Spleen (tissue), 11 donors: ENCODE data around the gene NAALADL2. TPM values are rescaled to one million over a fixed set of nuclear protein-coding genes. Genes with fewer than 3 reads are reported as not detected.
"Not testable (repeated sequence)": the region's sequence is repeated elsewhere in the genome, so short reads cannot be mapped to it uniquely, and the experiment has no call there.

Experiments
- DNase-seq: peaks from one replicate; pipeline ENCODE4 v3.0.0-alpha.2; 2020
- H3K27ac ChIP-seq, 8 donors: fragments of 200-600 bp; sonication (generic) in 7 of 8; 1 replicate in 4 of 8; 2 replicates in 4 of 8; pipeline versions ENCODE4 v1.5.0 to v1.8.0; 2016 to 2021; ENCODE audit warnings: inconsistent platforms in 4 of 8, mild to moderate bottlenecking in 4 of 8, moderate library complexity in 1 of 8
- H3K27me3 ChIP-seq, 7 donors: fragments of 200-600 bp; sonication (generic) in 6 of 7; replicated peaks in 1 of 7; 1 replicate in 4 of 7; 2 replicates in 3 of 7; pipeline versions ENCODE4 v1.5.0 to v1.8.0; 2016 to 2021; ENCODE audit warnings: inconsistent platforms in 3 of 7, mild to moderate bottlenecking in 1 of 7
- H3K36me3 ChIP-seq, 6 donors: fragments of 200-600 bp; sonication (generic) in 5 of 6; 1 replicate in 4 of 6; 2 replicates in 2 of 6; pipeline versions ENCODE4 v1.5.0 to v1.8.0; 2016 to 2021; ENCODE audit warnings: inconsistent platforms in 2 of 6
- H3K4me1 ChIP-seq, 6 donors: fragments of 200-600 bp; sonication (generic) in 5 of 6; 1 replicate in 3 of 6; 2 replicates in 3 of 6; pipeline versions ENCODE4 v1.5.0 to v1.8.0; 2016 to 2021; ENCODE audit warnings: inconsistent platforms in 3 of 6
- H3K4me3 ChIP-seq, 8 donors: fragments of 200-600 bp; sonication (generic) in 7 of 8; 1 replicate in 4 of 8; 2 replicates in 4 of 8; pipeline versions ENCODE4 v1.5.0 to v1.8.0; 2016 to 2021; ENCODE audit warnings: inconsistent platforms in 4 of 8, mild to moderate bottlenecking in 4 of 8, moderate library complexity in 2 of 8
- H3K9me3 ChIP-seq, 8 donors: fragments of 200-600 bp; sonication (generic) in 7 of 8; 1 replicate in 4 of 8; 2 replicates in 4 of 8; pipeline versions ENCODE4 v1.5.0 to v1.8.0; 2016 to 2021; ENCODE audit warnings: inconsistent platforms in 4 of 8
- CTCF ChIP-seq, 11 experiments: fragments of 200-600 bp in 7 of 11; fragments of 450-650 bp in 4 of 11; sonication (generic) in 4 of 11; IDR thresholded peaks in 8 of 11; conservative IDR thresholded peaks in 3 of 11; 1 replicate in 7 of 11; 2 replicates in 4 of 11; pipeline versions ENCODE4 v1.4.0 to v1.8.0; 2016 to 2021; ENCODE audit warnings: antibody characterized with exemption in 11 of 11, inconsistent platforms in 4 of 11, mild to moderate bottlenecking in 1 of 11
- POLR2A ChIP-seq, 3 donors: fragments of 450-650 bp; IDR thresholded peaks; one replicate each; pipeline ENCODE4 v1.5.1; 2017; ENCODE audit warnings: antibody characterized with exemption in 3 of 3, mild to moderate bottlenecking in 1 of 3
- POLR2AphosphoS5 ChIP-seq, 3 donors: sonication (generic); formaldehyde crosslinking; IDR thresholded peaks; one replicate each; pipeline ENCODE4 v1.5.1; 2017; ENCODE audit warnings: antibody characterized with exemption in 3 of 3
- WGBS, 5 donors: extraction: QIAGEN DNeasy Blood & Tissue Kit in 3 of 5; methylation state at CpG; one replicate each; pipeline versions ENCODE4 v1.1.5 to v1.1.7; 2013 to 2018; 5-methylcytosine and 5-hydroxymethylcytosine counted together
- intact Hi-C: fragments of 100-400 bp; cut with DNase I; formaldehyde crosslinking; loops from one replicate; pipeline ENCODE4 v1.15.0; 2023; ENCODE audit warnings: low total_unique reads
- polyA plus RNA-seq, 3 donors: library from polyadenylated mRNA; stranded (reverse); fragments of 200-250 nt; gene quantifications; one replicate each; pipeline ENCODE4 v1.2.1, GENCODE V29; 2013
- total RNA-seq, 7 donors: library from RNA; depleted of rRNA in 3 of 7; stranded (reverse); fragments of >200 nt in 3 of 7; fragmentation: NEBNext Ultra II Directional in 4 of 7; extraction: Animal tissue kit (Norgen Biotek cat#: 25700) in 4 of 7; gene quantifications; one replicate each; pipeline versions ENCODE4 v1.1.0 to v1.2.1, GENCODE V29; 2016 to 2021
- donor health status: healthy with polysubstance abuse.
- donor health status: DM: no; HTN: no; CAD: no; lungs with moderate emphysema.
- donor health status: DM: no; HTN: no; CAD: no.
- donor health status: Bipolar disorder and iron deficiency.
- donor health status: healthy.
- donor health status: DM: no; HTN: no; CAD: no.
- donor health status: DM: yes; HTN: yes; CAD: no.

Gene NAALADL2
- total and polyA plus RNA-seq, 10 donors, result 0.09 to 14.4 (median 6.4) TPM

- Histone ChIP-seq H3K27ac (no peak overlapping the region), H3K4me3 (no peak overlapping the region), H3K27me3 (no peaks in the 10 kb centered on the region), H3K36me3 (no peaks in the 10 kb centered on the region), H3K9me3 (no peaks in the 10 kb centered on the region), H3K4me1 (no peaks in the 10 kb centered on the region)
- no peak for DNase-seq
- TF ChIP-seq POLR2AphosphoS5 (IDR thresholded peaks at IDR 0.05) (no peak), POLR2A (IDR thresholded peaks at IDR 0.05) (no peak), CTCF (IDR thresholded peaks at IDR 0.05 in 8 of 11, conservative IDR thresholded peaks at IDR 0.05 in 3 of 11) (no peak)
- intact Hi-C loops, result no loop called here
- WGBS, 5 donors, result 78 to 93% (median 80%) methylated on average over 1 of the region's 1 CpG
Observed at GRCh38 chr3:175606650-175607318, 747.6 kb downstream of the NAALADL2 start.

DNA sequence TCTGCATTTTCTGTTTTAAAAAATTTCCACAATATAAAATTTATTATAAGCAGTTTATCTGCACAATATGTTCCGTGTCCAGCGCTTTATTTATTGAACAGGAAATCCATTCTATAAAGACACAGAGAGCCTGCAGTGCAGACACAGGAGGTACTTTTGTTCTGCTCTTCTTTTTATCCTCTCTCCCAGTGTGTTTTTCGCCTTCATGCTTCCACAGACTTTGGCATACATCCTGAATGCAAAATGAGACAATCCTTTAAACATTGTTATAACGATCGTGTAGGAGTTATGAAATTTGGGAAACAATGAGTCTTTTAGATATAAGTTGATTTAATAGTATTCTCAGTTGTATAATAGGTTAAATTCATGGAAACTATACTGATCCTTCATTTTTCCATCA, 749.2 kb downstream of the NAALADL2 start:
- Histone ChIP-seq H3K27ac (no peak overlapping the region), H3K36me3 (no peaks in the 10 kb centered on the region), H3K4me1 (no peaks in the 10 kb centered on the region), H3K9me3 (no peaks in the 10 kb centered on the region), H3K27me3 (no peaks in the 10 kb centered on the region), H3K4me3 (no peak overlapping the region)
- no peak for TF ChIP-seq POLR2A (IDR thresholded peaks at IDR 0.05)
- no peak for TF ChIP-seq CTCF (IDR thresholded peaks at IDR 0.05 in 8 of 11, conservative IDR thresholded peaks at IDR 0.05 in 3 of 11)
- no peak for TF ChIP-seq POLR2AphosphoS5 (IDR thresholded peaks at IDR 0.05)
- DNase-seq, result no peak
- intact Hi-C loops, result no loop called here
- 84 to 88% (median 86%) methylated on average over 5 of the region's 5 CpGs for WGBS, 5 donors

DNA sequence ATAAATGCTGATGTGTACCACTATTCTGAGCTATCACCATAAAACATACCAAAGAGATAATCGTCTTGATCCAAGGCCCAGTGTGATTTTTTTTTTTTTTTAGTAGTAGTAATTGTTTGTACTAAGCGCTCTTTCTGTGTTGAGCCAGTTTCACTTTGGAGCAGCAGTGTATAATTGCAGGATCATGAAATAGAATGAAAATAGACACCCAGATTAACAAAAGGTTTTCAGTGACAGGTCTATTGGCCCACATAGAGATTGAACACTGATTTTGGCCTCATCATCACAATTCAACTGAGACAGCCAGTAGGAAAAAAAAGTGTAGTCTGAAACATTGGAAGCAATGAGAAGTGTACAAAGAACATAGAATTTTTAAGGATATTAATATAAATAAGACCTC, 749.8 kb downstream of the NAALADL2 start:
- H3K9me3 ChIP-seq, result no peaks in the 10 kb centered on the region
- H3K27me3 ChIP-seq, result no peaks in the 10 kb centered on the region
- DNase-seq, result no peak
- 92 to 97% (median 93%) methylated on average over 2 of the region's 2 CpGs for WGBS, 5 donors
- intact Hi-C loops, result no loop called here
- TF ChIP-seq CTCF (IDR thresholded peaks at IDR 0.05 in 8 of 11, conservative IDR thresholded peaks at IDR 0.05 in 3 of 11), result no peak
- no peak for TF ChIP-seq POLR2AphosphoS5 (IDR thresholded peaks at IDR 0.05)
- no peak for TF ChIP-seq POLR2A (IDR thresholded peaks at IDR 0.05)
- no peak overlapping the region for H3K27ac ChIP-seq
- H3K36me3 ChIP-seq, result no peaks in the 10 kb centered on the region
- H3K4me3 ChIP-seq, result no peak overlapping the region
- no peaks in the 10 kb centered on the region for H3K4me1 ChIP-seq

GRCh38 chr3:175612487-175613196, 753.5 kb downstream of the NAALADL2 start:
- DNase-seq, result no peak
- intact Hi-C loops, result no loop called here
- Histone ChIP-seq H3K36me3 (no peaks in the 10 kb centered on the region), H3K27me3 (no peaks in the 10 kb centered on the region), H3K4me3 (no peak overlapping the region), H3K27ac (no peak overlapping the region), H3K4me1 (no peaks in the 10 kb centered on the region), H3K9me3 (peaks cover 0 to 6% (median 0%) of the 10 kb centered on the region in 8 donors)
- WGBS, 5 donors, result 72 to 81% (median 76%) methylated on average over 6 of the region's 6 CpGs
- no peak for TF ChIP-seq POLR2AphosphoS5 (IDR thresholded peaks at IDR 0.05)
- TF ChIP-seq CTCF (IDR thresholded peaks at IDR 0.05 in 8 of 11, conservative IDR thresholded peaks at IDR 0.05 in 3 of 11), result no peak
- no peak for TF ChIP-seq POLR2A (IDR thresholded peaks at IDR 0.05)

- intact Hi-C loops, H3K4me1 ChIP-seq, DNase-seq, H3K4me3 ChIP-seq, H3K27me3 ChIP-seq, H3K36me3 ChIP-seq, H3K27ac ChIP-seq: not testable (repeated sequence)
- peaks cover 0 to 19% (median 0%) of the 10 kb centered on the region in 8 donors for H3K9me3 ChIP-seq
- 92 to 96% (median 92%) methylated on average over 9 of the region's 9 CpGs for WGBS, 5 donors
Observed at GRCh38 chr3:175614107-175614506, 755.0 kb downstream of the NAALADL2 start.
